HepG2 (cell line): ENCODE results near the gene ARID5B. TPM values are rescaled to one million over a fixed set of nuclear protein-coding genes. Genes with fewer than 3 reads are reported as not detected.

ENCODE experiments used
- CREB3 ChIP-seq: sonication (generic); formaldehyde crosslinking; IDR thresholded peaks from 2 replicates; pipeline ENCODE4 v1.5.0; 2020; ENCODE audit warnings: missing genetic modification reagents
- ETV5 ChIP-seq: IDR thresholded peaks from 2 replicates; pipeline ENCODE4 v1.6.1; 2018; ENCODE audit warnings: missing biosample characterization, missing genetic modification reagents, inconsistent platforms, borderline replicate concordance
- FOXJ3 ChIP-seq: sonication (generic); formaldehyde crosslinking; IDR thresholded peaks from 2 replicates; pipeline ENCODE4 v1.4.0; 2020; ENCODE audit warnings: missing genetic modification reagents, mild to moderate bottlenecking, borderline replicate concordance
- GATA4 ChIP-seq: sonication (generic); IDR thresholded peaks from 2 replicates; pipeline ENCODE4 v1.6.1; 2016; ENCODE audit warnings: antibody characterized with exemption, low read depth, borderline replicate concordance
- HDAC2 ChIP-seq: sonication (generic); formaldehyde crosslinking; IDR thresholded peaks from 2 replicates; pipeline ENCODE4 v1.4.0; 2020; ENCODE audit warnings: missing genetic modification reagents
- HNF1A ChIP-seq, 2 experiments: sonication (generic) in 1 of 2; formaldehyde crosslinking in 1 of 2; IDR thresholded peaks; 2 replicates each; pipeline versions ENCODE4 v1.4.0 to v1.6.1; 2016 to 2020; ENCODE audit warnings: borderline replicate concordance in 1 of 2, low read depth in 1 of 2, mild to moderate bottlenecking in 1 of 2, missing genetic modification reagents in 1 of 2
- KDM6A ChIP-seq: IDR thresholded peaks from 2 replicates; pipeline ENCODE4 v1.6.1; 2016; ENCODE audit warnings: low read depth
- MYC ChIP-seq: sonication (generic); formaldehyde crosslinking; IDR thresholded peaks from 2 replicates; pipeline ENCODE4 v1.9.0; 2021; ENCODE audit warnings: missing genetic modification reagents, borderline replicate concordance
- POGZ ChIP-seq: sonication (generic); formaldehyde crosslinking; IDR thresholded peaks from 2 replicates; pipeline ENCODE4 v1.4.0; 2020; ENCODE audit warnings: mild to moderate bottlenecking, missing genetic modification reagents
- POLR2AphosphoS5 ChIP-seq: IDR thresholded peaks from 2 replicates; pipeline ENCODE4 v1.6.1; 2012; ENCODE audit warnings: low read depth, low read length
- SATB2 ChIP-seq: sonication (generic); formaldehyde crosslinking; IDR thresholded peaks from 2 replicates; pipeline ENCODE4 v1.5.0; 2020; ENCODE audit warnings: missing genetic modification reagents
- SIX4 ChIP-seq: sonication (generic); formaldehyde crosslinking; IDR thresholded peaks from 2 replicates; pipeline ENCODE4 v1.4.0; 2020; ENCODE audit warnings: missing genetic modification reagents
- TBX3 ChIP-seq: fragments of 450-650 bp; IDR thresholded peaks from 2 replicates; pipeline ENCODE4 v1.6.1; 2017; ENCODE audit warnings: antibody characterized with exemption, mild to moderate bottlenecking, inconsistent platforms, borderline replicate concordance
- THAP11 ChIP-seq: IDR thresholded peaks from 2 replicates; pipeline ENCODE4 v1.6.1; 2016; ENCODE audit warnings: missing biosample characterization, missing genetic modification reagents
- U2AF2 ChIP-seq: fragments of 200-400 bp; formaldehyde crosslinking; IDR thresholded peaks from 2 replicates; pipeline ENCODE4 v1.6.1; 2017; ENCODE audit warnings: low read depth, mild to moderate bottlenecking, low read length
- ZNF281 ChIP-seq: sonication (generic); formaldehyde crosslinking; IDR thresholded peaks from 2 replicates; pipeline ENCODE4 v1.4.0; 2020; ENCODE audit warnings: missing genetic modification reagents, borderline replicate concordance
- ZNF775 ChIP-seq: sonication (generic); formaldehyde crosslinking; IDR thresholded peaks from 2 replicates; pipeline ENCODE4 v1.4.0; 2020; ENCODE audit warnings: missing genetic modification reagents, mild to moderate bottlenecking, moderate library complexity, borderline replicate concordance
- polyA plus RNA-seq, 8 experiments: library from polyadenylated mRNA; depleted of rRNA in 3 of 8; stranded (reverse) in 7 of 8; unstranded in 1 of 8; fragments of >200 nt; fragmentation: Illumina TruSeq in 4 of 8; extraction: Trizol in 4 of 8; gene quantifications; 2 replicates each; pipeline versions ENCODE4 v1.2.1 to v1.2.3, GENCODE V29; 2011 to 2016; ENCODE audit warnings: low read depth in 4 of 8, missing spikeins in 1 of 8, mixed read lengths in 1 of 8; ENCODE audit not compliant: insufficient read depth in 1 of 8
- total RNA-seq, 5 experiments: library from RNA; depleted of rRNA; stranded (reverse); fragments of >200 nt; fragmentation: Illumina TruSeq; extraction: Trizol; gene quantifications; 2 replicates each; pipeline ENCODE4 v1.2.3, GENCODE V29; 2016; ENCODE audit warnings: low read depth in 1 of 5
- TF ChIP-seq, protein P1 (sequence below): IDR thresholded peaks from 2 replicates; pipeline ENCODE4 v1.6.1; 2016

The ARID5B gene
- total and polyA plus RNA-seq, 2 of the 13 experiments (the other 11 are each of a cell fraction or from before 2014, with no cell fraction given), result 6.2 to 21.1 TPM

- TF ChIP-seq POGZ (CRISPR knock-in tag) (no peak), ETV5 (CRISPR knock-in tag) (peak; percentile 68; the same call in 1 of the 2 replicates), ZNF775 (CRISPR knock-in tag) (peak; percentile 95; the same call in 1 of the 2 replicates), KDM6A (CRISPR knock-in tag) (peak; percentile 80; the same call in 1 of the 2 replicates), SIX4 (CRISPR knock-in tag) (0 out of 2 replicates have a peak, but pooled peaks have one; percentile 8), TBX3 (no peak), THAP11 (0 out of 2 replicates have a peak, but pooled peaks have one; percentile 34), ZNF281 (CRISPR knock-in tag) (peak; percentile 75; the same call in 1 of the 2 replicates), MYC (no peak), U2AF2 (no peak), HDAC2 (CRISPR knock-in tag) (peak; percentile 66), CREB3 (CRISPR knock-in tag) (no peak), GATA4 (peak; percentile 15; the same call in 1 of the 2 replicates), HNF1A (IDR thresholded peaks at IDR 0.05; ENCODE audit: low read depth) (peak; percentile 56; the same call in 1 of the 2 replicates), HNF1A (CRISPR knock-in tag; IDR thresholded peaks at IDR 0.05; ENCODE audit: borderline replicate concordance) (no peak; the same call in 1 of the 2 replicates), FOXJ3 (CRISPR knock-in tag) (0 out of 2 replicates have a peak, but pooled peaks have one; percentile 23), POLR2AphosphoS5 (no peak), SATB2 (no peak)
- TF ChIP-seq, protein P1, sequence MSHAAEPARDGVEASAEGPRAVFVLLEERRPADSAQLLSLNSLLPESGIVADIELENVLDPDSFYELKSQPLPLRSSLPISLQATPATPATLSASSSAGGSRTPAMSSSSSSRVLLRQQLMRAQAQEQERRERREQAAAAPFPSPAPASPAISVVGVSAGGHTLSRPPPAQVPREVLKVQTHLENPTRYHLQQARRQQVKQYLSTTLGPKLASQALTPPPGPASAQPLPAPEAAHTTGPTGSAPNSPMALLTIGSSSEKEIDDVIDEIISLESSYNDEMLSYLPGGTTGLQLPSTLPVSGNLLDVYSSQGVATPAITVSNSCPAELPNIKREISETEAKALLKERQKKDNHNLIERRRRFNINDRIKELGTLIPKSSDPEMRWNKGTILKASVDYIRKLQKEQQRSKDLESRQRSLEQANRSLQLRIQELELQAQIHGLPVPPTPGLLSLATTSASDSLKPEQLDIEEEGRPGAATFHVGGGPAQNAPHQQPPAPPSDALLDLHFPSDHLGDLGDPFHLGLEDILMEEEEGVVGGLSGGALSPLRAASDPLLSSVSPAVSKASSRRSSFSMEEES, result peak; percentile 18; the same call in 1 of the 2 replicates
These were observed 136.6 kb downstream of the ARID5B start (continued) for GRCh38 chr10:62037890-62038608.
